Hematopoietic multipotent progenitor cell treated with erythropoietin and hydrocortisone succinate and interleukin-3 and kit ligand, for 6 days (in vitro differentiated cells): ENCODE results near the gene LIN7C.

Source experiments
- DNase-seq: peaks from one replicate; pipeline ENCODE4 v3.0.0-alpha.2; 2015

LIN7C gene

DNA sequence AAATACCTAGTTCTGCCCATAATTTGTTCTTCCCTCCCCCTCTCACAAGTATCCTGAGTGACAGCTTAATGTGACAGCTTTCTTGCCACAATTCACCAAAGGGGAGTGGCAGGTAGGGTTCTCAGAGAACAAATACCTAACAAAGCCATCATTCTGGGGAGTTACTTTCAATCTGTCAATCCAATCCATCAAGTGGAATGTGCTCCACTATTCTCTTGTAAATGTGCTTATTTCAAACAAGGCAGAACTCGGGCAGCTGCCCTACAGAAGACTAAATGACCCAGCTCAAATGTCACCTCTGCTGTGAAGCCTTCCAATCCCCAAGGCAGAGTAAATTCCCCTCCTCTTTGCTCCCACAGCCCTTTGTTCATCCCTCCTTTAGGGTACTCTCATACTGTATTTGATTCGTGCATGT, 61.8 kb downstream of the LIN7C start:
- DNase-seq: no peak
